ENCODE measurements around the gene GDPD4. TPM values are rescaled to one million over a fixed set of nuclear protein-coding genes. Genes with fewer than 3 reads are reported as not detected.

The GDPD4 gene
- total RNA-seq, 1 experiment from 2014 or later, result not detected

GRCh38 chr11:77252555-77253270, 48.8 kb downstream of the GDPD4 start:
- no peak for TF ChIP-seq REST (IDR thresholded peaks at IDR 0.05; ENCODE audit: insufficient read depth in 1 of 2, low read depth in 2 of 2, low read length in 1 of 2)
- no peak for TF ChIP-seq TCF7L2 (IDR thresholded peaks at IDR 0.05; ENCODE audit: low read depth, low read length)
- TF ChIP-seq CTCF (IDR thresholded peaks at IDR 0.05), result no peak
- TF ChIP-seq POLR2AphosphoS5 (IDR thresholded peaks at IDR 0.05; ENCODE audit: low read depth, low read length), result no peak
- no peak for TF ChIP-seq SIN3A (IDR thresholded peaks at IDR 0.05; ENCODE audit: borderline replicate concordance, insufficient read depth, low read depth, low read length)
- no peaks in the 10 kb centered on the region for H3K36me3 ChIP-seq (ENCODE audit: control insufficient read depth, insufficient read depth, low read length)
- no peak for ATAC-seq
- peaks cover 4% of the 10 kb centered on the region; the same call in 1 of the 2 replicates for H3K9me3 ChIP-seq (ENCODE audit: control insufficient read depth, insufficient read depth, low read depth, low read length)
- DNase-seq (ENCODE audit: low read depth, low spot score), result no peak
- ChIA-PET CTCF (no interaction called here), POLR2A (no interaction called here)
- H3K27ac ChIP-seq (ENCODE audit: low read length), result no peak overlapping the region
- H3K4me3 ChIP-seq (ENCODE audit: low read depth in 2 of 2, low read length in 2 of 2), result no peak overlapping the region
- no peaks in the 10 kb centered on the region for H3K4me1 ChIP-seq (ENCODE audit: control insufficient read depth, insufficient read depth, low read length)
- no TSS peak for BruUV-seq (replicated peaks)
- H3K27me3 ChIP-seq (ENCODE audit: control insufficient read depth, insufficient read depth, low read length), result no peaks in the 10 kb centered on the region
- intact Hi-C loops (cut with micrococcal nuclease; ENCODE audit: unreplicated experiment) (no loop called here), in situ Hi-C loops (cut with HindIII; ENCODE audit: low pct_unique_long_range_greater_than_20kb, low sequenced_read_pairs) (no loop called here)

GRCh38 chr11:77250881-77251640, 50.4 kb downstream of the GDPD4 start:
- DNase-seq (ENCODE audit: low read depth, low spot score), result peak; percentile 57
- no peaks in the 10 kb centered on the region for H3K36me3 ChIP-seq (ENCODE audit: control insufficient read depth, insufficient read depth, low read length)
- no peaks in the 10 kb centered on the region for H3K27me3 ChIP-seq (ENCODE audit: control insufficient read depth, insufficient read depth, low read length)
- TF ChIP-seq REST (IDR thresholded peaks at IDR 0.05; ENCODE audit: insufficient read depth in 1 of 2, low read depth in 2 of 2, low read length in 1 of 2) (no peak), POLR2AphosphoS5 (IDR thresholded peaks at IDR 0.05; ENCODE audit: low read depth, low read length) (no peak), TCF7L2 (IDR thresholded peaks at IDR 0.05; ENCODE audit: low read depth, low read length) (no peak), SIN3A (IDR thresholded peaks at IDR 0.05; ENCODE audit: borderline replicate concordance, insufficient read depth, low read depth, low read length) (no peak), CTCF (IDR thresholded peaks at IDR 0.05) (no peak)
- in situ Hi-C loops (cut with HindIII; ENCODE audit: low pct_unique_long_range_greater_than_20kb, low sequenced_read_pairs), result no loop called here
- H3K9me3 ChIP-seq (ENCODE audit: control insufficient read depth, insufficient read depth, low read depth, low read length), result peaks cover 4% of the 10 kb centered on the region; the same call in 1 of the 2 replicates
- H3K4me3 ChIP-seq (ENCODE audit: low read depth in 2 of 2, low read length in 2 of 2), result no peak overlapping the region
- POLR2A ChIA-PET, result interaction anchor here (0.9 kb wide), 1 partner anchor 42 kb away, joined by 3 read pairs; no protein-coding TSS in a partner anchor
- ATAC-seq, result peak; percentile 80
- intact Hi-C loops (cut with micrococcal nuclease; ENCODE audit: unreplicated experiment), result no loop called here
- CTCF ChIA-PET, result no interaction called here
- no TSS peak for BruUV-seq (replicated peaks)
- no peak overlapping the region for H3K27ac ChIP-seq (ENCODE audit: low read length)
- no peaks in the 10 kb centered on the region for H3K4me1 ChIP-seq (ENCODE audit: control insufficient read depth, insufficient read depth, low read length)
